Parathyroid adenoma (tissue), 2 donors: Measurements from ENCODE around the gene HLF.

Experiments used
- H2AFZ ChIP-seq: fragments of 300-600 bp; sonication (generic); one replicate; pipeline ENCODE4 v1.7.0; 2017; ENCODE audit warnings: antibody characterized with exemption, mild to moderate bottlenecking
- H3K27ac ChIP-seq: fragments of 300-600 bp; sonication (generic); one replicate; pipeline ENCODE4 v1.7.0; 2017
- H3K27me3 ChIP-seq: fragments of 300-600 bp; sonication (generic); one replicate; pipeline ENCODE4 v1.7.0; 2017; ENCODE audit warnings: low read length; ENCODE audit not compliant: control insufficient read depth, insufficient read depth
- H3K36me3 ChIP-seq: fragments of 300-600 bp; sonication (generic); one replicate; pipeline ENCODE4 v1.7.0; 2017; ENCODE audit warnings: low read length; ENCODE audit not compliant: control insufficient read depth, insufficient read depth
- H3K4me1 ChIP-seq: fragments of 300-600 bp; sonication (generic); one replicate; pipeline ENCODE4 v1.7.0; 2017; ENCODE audit warnings: control low read depth
- H3K4me2 ChIP-seq: fragments of 300-600 bp; sonication (generic); one replicate; pipeline ENCODE4 v1.7.0; 2017; ENCODE audit warnings: low read length
- H3K4me3 ChIP-seq: fragments of 300-600 bp; sonication (generic); one replicate; pipeline ENCODE4 v1.7.0; 2017; ENCODE audit warnings: low read depth, low read length
- H3K79me2 ChIP-seq: fragments of 300-600 bp; sonication (generic); one replicate; pipeline ENCODE4 v1.7.0; 2017; ENCODE audit warnings: control low read depth
- H3K9ac ChIP-seq: fragments of 300-600 bp; sonication (generic); one replicate; pipeline ENCODE4 v1.7.0; 2017; ENCODE audit warnings: mild to moderate bottlenecking
- H3K9me3 ChIP-seq: fragments of 300-600 bp; sonication (generic); one replicate; pipeline ENCODE4 v1.7.0; 2017; ENCODE audit warnings: low read length; ENCODE audit not compliant: control insufficient read depth
- TF ChIP-seq, protein P1 (sequence below): fragments of 300-600 bp; sonication (generic); IDR thresholded peaks from one replicate; pipeline ENCODE4 v1.7.0; 2017; ENCODE audit warnings: antibody characterized with exemption, mild to moderate bottlenecking
- donor health status: primary hyperparathyroidism.

Gene HLF

DNA sequence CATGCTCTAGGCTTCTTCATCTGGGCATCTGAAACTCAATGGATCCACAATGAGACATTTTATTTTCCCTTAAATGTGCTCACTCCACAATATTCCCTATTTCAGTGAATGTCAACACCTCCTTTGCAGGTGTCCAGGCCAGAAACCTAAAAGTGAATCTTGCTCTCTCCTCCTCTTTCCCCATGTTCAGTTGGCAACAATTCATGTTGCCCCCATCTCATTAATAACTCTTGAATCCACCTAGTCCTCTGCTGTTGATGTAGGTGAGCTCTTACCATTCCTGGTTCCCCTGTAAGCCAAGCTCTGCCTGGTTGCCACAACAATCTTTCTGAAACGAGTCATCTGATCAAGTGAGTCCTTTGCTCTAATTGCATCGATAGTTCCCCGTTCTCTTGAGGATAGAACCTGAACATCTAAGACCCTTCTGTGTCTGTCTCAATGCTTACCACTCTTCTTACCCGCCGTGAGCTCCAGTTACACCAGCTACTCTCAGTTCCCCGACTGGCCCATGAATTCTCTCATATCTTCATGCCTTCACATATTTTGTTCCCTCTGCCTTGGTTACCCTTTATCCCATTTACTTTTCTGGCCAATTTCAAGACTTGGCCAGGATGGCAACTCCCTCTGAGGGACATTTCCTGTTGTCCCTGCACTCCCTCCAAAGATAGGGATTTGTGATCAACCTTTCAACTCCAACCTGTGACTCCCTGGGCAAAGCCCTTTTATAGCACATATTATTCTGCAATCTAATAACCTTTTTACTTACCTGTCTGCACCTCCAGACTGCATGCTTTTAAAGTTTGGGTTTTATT, 35.9 kb downstream of the HLF start:
- H3K4me2 ChIP-seq: no peak overlapping the region
- H3K9me3 ChIP-seq: no peaks in the 10 kb centered on the region
- H3K9ac ChIP-seq: no peak overlapping the region
- TF ChIP-seq, protein P1, sequence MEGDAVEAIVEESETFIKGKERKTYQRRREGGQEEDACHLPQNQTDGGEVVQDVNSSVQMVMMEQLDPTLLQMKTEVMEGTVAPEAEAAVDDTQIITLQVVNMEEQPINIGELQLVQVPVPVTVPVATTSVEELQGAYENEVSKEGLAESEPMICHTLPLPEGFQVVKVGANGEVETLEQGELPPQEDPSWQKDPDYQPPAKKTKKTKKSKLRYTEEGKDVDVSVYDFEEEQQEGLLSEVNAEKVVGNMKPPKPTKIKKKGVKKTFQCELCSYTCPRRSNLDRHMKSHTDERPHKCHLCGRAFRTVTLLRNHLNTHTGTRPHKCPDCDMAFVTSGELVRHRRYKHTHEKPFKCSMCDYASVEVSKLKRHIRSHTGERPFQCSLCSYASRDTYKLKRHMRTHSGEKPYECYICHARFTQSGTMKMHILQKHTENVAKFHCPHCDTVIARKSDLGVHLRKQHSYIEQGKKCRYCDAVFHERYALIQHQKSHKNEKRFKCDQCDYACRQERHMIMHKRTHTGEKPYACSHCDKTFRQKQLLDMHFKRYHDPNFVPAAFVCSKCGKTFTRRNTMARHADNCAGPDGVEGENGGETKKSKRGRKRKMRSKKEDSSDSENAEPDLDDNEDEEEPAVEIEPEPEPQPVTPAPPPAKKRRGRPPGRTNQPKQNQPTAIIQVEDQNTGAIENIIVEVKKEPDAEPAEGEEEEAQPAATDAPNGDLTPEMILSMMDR: no peak
- no peaks in the 10 kb centered on the region for H3K27me3 ChIP-seq
- no peaks in the 10 kb centered on the region for H3K79me2 ChIP-seq
- H2AFZ ChIP-seq: no peak overlapping the region
- no peak overlapping the region for H3K4me3 ChIP-seq
- H3K27ac ChIP-seq: no peak overlapping the region
- H3K36me3 ChIP-seq: no peaks in the 10 kb centered on the region
- peaks cover 2% of the 10 kb centered on the region for H3K4me1 ChIP-seq

DNA sequence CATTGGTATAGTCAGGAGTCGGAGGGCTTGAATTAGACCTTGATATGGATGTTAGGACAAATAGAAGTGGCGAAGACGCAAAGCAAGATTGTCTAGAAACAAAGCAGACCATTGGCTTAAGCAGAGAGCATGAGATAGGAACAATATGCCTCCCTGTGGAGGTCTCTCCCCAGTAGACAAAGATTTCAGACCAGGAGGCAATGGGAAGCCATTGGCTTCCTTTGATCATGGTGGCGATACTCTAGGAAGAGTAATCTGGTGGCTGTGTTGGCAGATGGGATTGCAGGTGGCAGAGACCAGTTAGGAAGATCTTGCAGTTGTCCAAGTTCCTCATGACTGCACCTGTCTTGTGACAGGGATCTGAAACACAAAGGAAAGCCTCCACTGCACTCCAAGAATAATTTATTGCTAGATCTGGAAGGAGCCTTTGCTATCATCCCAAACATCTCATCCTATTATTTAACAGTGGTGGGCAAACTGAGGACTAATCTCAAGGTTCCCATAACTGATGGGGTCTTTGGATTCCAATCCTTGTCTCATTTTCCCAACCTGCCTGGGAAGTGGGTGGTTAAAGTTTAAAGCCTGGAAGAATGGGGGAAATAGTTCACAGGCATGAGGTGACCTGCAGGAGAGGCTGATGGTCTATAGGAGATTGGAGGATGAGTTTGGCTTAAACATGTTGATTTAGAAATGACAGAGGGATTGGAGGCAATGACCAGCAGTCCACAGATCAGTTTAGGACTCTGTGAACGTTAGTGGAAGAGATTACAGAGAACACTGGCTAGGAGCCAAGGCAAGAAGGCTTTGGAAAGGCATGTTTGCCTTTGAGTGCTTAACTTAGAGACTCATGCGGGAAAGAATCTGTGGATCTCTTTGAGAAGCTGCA, 37.0 kb downstream of the HLF start:
- H3K4me3 ChIP-seq: no peak overlapping the region
- H3K79me2 ChIP-seq: no peaks in the 10 kb centered on the region
- no peaks in the 10 kb centered on the region for H3K36me3 ChIP-seq
- no peaks in the 10 kb centered on the region for H3K9me3 ChIP-seq
- H3K9ac ChIP-seq: no peak overlapping the region
- no peak overlapping the region for H3K4me2 ChIP-seq
- TF ChIP-seq, protein P1: no peak
- peaks cover 2% of the 10 kb centered on the region for H3K4me1 ChIP-seq
- H2AFZ ChIP-seq: no peak overlapping the region
- no peak overlapping the region for H3K27ac ChIP-seq
- H3K27me3 ChIP-seq: no peaks in the 10 kb centered on the region

DNA sequence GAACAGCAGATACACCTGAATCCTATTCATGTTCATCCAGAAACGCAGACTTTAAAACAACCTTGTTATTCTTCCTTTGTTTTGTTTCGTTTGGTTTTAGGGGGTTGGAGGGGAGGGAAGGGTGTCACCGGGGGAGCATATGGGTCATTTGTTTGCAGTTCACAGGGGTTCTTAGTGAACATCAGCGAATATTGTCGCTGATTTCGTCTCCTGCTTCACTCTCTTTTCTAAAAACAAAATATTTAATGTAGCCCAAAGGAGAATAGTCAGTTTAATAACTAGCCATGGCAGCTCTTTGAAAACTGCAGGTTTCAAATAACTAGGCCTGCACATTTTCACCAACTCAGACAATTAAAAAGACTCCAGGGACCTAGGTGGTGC, 37.6 kb downstream of the HLF start:
- no peaks in the 10 kb centered on the region for H3K36me3 ChIP-seq
- TF ChIP-seq, protein P1: no peak
- no peaks in the 10 kb centered on the region for H3K9me3 ChIP-seq
- no peak overlapping the region for H3K27ac ChIP-seq
- no peak overlapping the region for H2AFZ ChIP-seq
- H3K4me3 ChIP-seq: no peak overlapping the region
- H3K9ac ChIP-seq: no peak overlapping the region
- no peak overlapping the region for H3K4me2 ChIP-seq
- H3K4me1 ChIP-seq: peaks cover 2% of the 10 kb centered on the region
- H3K79me2 ChIP-seq: no peaks in the 10 kb centered on the region
- no peaks in the 10 kb centered on the region for H3K27me3 ChIP-seq

GRCh38 chr17:55303008-55303493, 38.3 kb downstream of the HLF start:
- TF ChIP-seq, protein P1: no peak
- no peaks in the 10 kb centered on the region for H3K27me3 ChIP-seq
- H2AFZ ChIP-seq: no peak overlapping the region
- no peak overlapping the region for H3K4me2 ChIP-seq
- H3K4me1 ChIP-seq: peaks cover 2% of the 10 kb centered on the region
- no peak overlapping the region for H3K4me3 ChIP-seq
- H3K27ac ChIP-seq: no peak overlapping the region
- no peaks in the 10 kb centered on the region for H3K79me2 ChIP-seq
- no peaks in the 10 kb centered on the region for H3K9me3 ChIP-seq
- no peaks in the 10 kb centered on the region for H3K36me3 ChIP-seq
- no peak overlapping the region for H3K9ac ChIP-seq
